GM21619 (cell line): Measurements from ENCODE around the gene OR11A1.

Experiments
- ATAC-seq: cut with Tn5 transposase; IDR thresholded peaks from one replicate; pipeline ENCODE4 v1.9.1; 2021; ENCODE audit not compliant: unreplicated experiment

The OR11A1 gene

GRCh38 chr6:29456971-29457370, at the start of gene OR11A1, which contains the start of gene OR2H1:
Gene OR11A1, minus strand, starts transcription at chr6:29457071. Its CDS starts 29,430 bp downstream, at chr6:29427641.
Gene OR2H1, plus strand, starts transcription at chr6:29457155. Its CDS starts 4,615 bp downstream, at chr6:29461770.
- no peak for ATAC-seq

GRCh38 chr6:29506446-29507067, 49.7 kb upstream of the OR11A1 start:
- no peak for ATAC-seq

- no peak for ATAC-seq
Measured at GRCh38 chr6:29505808-29506207, 48.9 kb upstream of the OR11A1 start.

- no peak for ATAC-seq
Measured at GRCh38 chr6:29504961-29505360, 48.1 kb upstream of the OR11A1 start.

GRCh38 chr6:29502597-29502996, 45.7 kb upstream of the OR11A1 start:
- ATAC-seq, result no peak

- ATAC-seq, result no peak
Measured at GRCh38 chr6:29502181-29502580, 45.3 kb upstream of the OR11A1 start.

GRCh38 chr6:29501106-29501505, 44.2 kb upstream of the OR11A1 start:
- no peak for ATAC-seq

- no peak for ATAC-seq
Measured at GRCh38 chr6:29500594-29500993, 43.7 kb upstream of the OR11A1 start.

- ATAC-seq, result no peak
Measured at GRCh38 chr6:29499704-29500103, 42.8 kb upstream of the OR11A1 start.

GRCh38 chr6:29496961-29497360, 40.1 kb upstream of the OR11A1 start:
- no peak for ATAC-seq

GRCh38 chr6:29495571-29495970, 38.7 kb upstream of the OR11A1 start:
- no peak for ATAC-seq

- ATAC-seq, result no peak
Measured at GRCh38 chr6:29494131-29494530, 37.3 kb upstream of the OR11A1 start.

GRCh38 chr6:29493261-29493660, 36.4 kb upstream of the OR11A1 start:
- ATAC-seq, result no peak

- no peak for ATAC-seq
Measured at GRCh38 chr6:29491574-29491973, 34.7 kb upstream of the OR11A1 start.

- ATAC-seq, result no peak
Measured at GRCh38 chr6:29490552-29490951, 33.7 kb upstream of the OR11A1 start.

GRCh38 chr6:29490055-29490454, 33.2 kb upstream of the OR11A1 start:
- no peak for ATAC-seq

GRCh38 chr6:29489286-29489685, 32.4 kb upstream of the OR11A1 start:
- ATAC-seq, result no peak

- no peak for ATAC-seq
Measured at GRCh38 chr6:29488874-29489273, 32.0 kb upstream of the OR11A1 start.

GRCh38 chr6:29487660-29488059, 30.8 kb upstream of the OR11A1 start, which contains the start of gene MAS1L:
Gene MAS1L, minus strand, starts transcription at chr6:29487956. Its CDS starts 54 bp downstream, at chr6:29487902.
- no peak for ATAC-seq

GRCh38 chr6:29487131-29487530, 30.3 kb upstream of the OR11A1 start:
- ATAC-seq, result no peak

- no peak for ATAC-seq
Measured at GRCh38 chr6:29486577-29486976, 29.7 kb upstream of the OR11A1 start.

GRCh38 chr6:29483735-29484134, 26.9 kb upstream of the OR11A1 start:
- ATAC-seq, result no peak

GRCh38 chr6:29483186-29483585, 26.3 kb upstream of the OR11A1 start:
- ATAC-seq, result no peak
